ENCODE results near the gene PDPK1.

The PDPK1 gene

GRCh38 chr16:2507052-2507659 is 30.7 kb upstream of the PDPK1 start:
- DNase-seq (ENCODE audit: low read depth), result no peak

- DNase-seq (ENCODE audit: low read depth), result no peak
Measured at GRCh38 chr16:2507665-2508064, 30.2 kb upstream of the PDPK1 start.

GRCh38 chr16:2508722-2509400 is 29.0 kb upstream of the PDPK1 start:
- no peak for DNase-seq (ENCODE audit: low read depth)

- DNase-seq (ENCODE audit: low read depth), result peak; percentile 72
Measured at GRCh38 chr16:2511128-2511800, 26.6 kb upstream of the PDPK1 start.

- DNase-seq (ENCODE audit: low read depth), result no peak
Measured at GRCh38 chr16:2511996-2512734, 25.7 kb upstream of the PDPK1 start.

GRCh38 chr16:2512735-2513404 is 25.0 kb upstream of the PDPK1 start:
- DNase-seq (ENCODE audit: low read depth), result no peak

- peak; percentile 63 for DNase-seq (ENCODE audit: low read depth)
Measured at GRCh38 chr16:2513405-2514332, 24.2 kb upstream of the PDPK1 start, which contains the start of gene ATP6V0C. Gene ATP6V0C, plus strand, starts transcription at chr16:2513952. Its CDS starts 152 bp downstream, at chr16:2514104.

GRCh38 chr16:2514333-2515179 is 23.3 kb upstream of the PDPK1 start:
- no peak for DNase-seq (ENCODE audit: low read depth)

GRCh38 chr16:2515180-2515851 is 22.5 kb upstream of the PDPK1 start:
- DNase-seq (ENCODE audit: low read depth), result no peak

GRCh38 chr16:2516391-2517240 is 21.2 kb upstream of the PDPK1 start:
- DNase-seq (ENCODE audit: low read depth), result no peak

GRCh38 chr16:2517954-2518605 is 19.7 kb upstream of the PDPK1 start:
- no peak for DNase-seq (ENCODE audit: low read depth)

- DNase-seq (ENCODE audit: low read depth), result no peak
Measured at GRCh38 chr16:2518823-2519710, 18.8 kb upstream of the PDPK1 start.

GRCh38 chr16:2519711-2520080 is 18.1 kb upstream of the PDPK1 start:
- no peak for DNase-seq (ENCODE audit: low read depth)

GRCh38 chr16:2520097-2520783 is 17.6 kb upstream of the PDPK1 start, which contains the start of gene AMDHD2:
Gene AMDHD2, plus strand, starts transcription at chr16:2520371. Its CDS starts 88 bp downstream, at chr16:2520459.
- DNase-seq (ENCODE audit: low read depth), result peak; percentile 77

- DNase-seq (ENCODE audit: low read depth), result no peak
Measured at GRCh38 chr16:2520784-2521531, 16.9 kb upstream of the PDPK1 start.

Measured in stromal cell of bone marrow (primary cell).